RPMI8226 (cell line): ENCODE measurements around the gene NXPE3.

Experiments
- DNase-seq: peaks from one replicate; pipeline ENCODE4 v3.0.0-alpha.2; 2015

NXPE3 gene

DNA sequence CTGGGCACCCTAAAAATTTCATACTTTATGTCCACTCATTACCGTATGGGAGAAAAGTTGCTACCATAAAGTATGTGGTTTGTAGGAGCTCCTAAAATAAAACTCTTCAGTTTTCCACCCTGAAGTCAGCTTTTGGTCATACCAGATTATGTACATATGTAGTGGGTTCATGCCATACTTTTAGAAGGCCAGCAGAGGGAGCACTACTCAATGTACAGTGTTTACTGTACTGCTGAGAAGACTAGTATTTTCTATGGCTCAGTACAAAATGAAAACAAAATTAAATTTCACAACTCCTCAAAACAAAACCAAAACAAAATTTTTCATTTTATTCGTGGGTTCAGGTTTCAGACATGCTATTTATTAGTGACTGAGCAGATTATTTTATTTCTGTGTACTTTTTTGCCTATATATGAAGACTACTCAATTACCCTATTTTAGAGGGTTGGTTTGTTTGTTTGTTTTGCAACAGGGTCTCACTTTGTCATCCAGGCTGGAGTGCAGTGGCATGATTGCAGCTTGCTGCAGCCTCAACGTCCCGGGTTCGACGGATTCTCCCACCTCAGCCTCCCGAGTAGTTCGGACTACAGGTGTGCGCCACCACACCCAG, 24.3 kb downstream of the NXPE3 start:
- peak; percentile 82 for DNase-seq

DNA sequence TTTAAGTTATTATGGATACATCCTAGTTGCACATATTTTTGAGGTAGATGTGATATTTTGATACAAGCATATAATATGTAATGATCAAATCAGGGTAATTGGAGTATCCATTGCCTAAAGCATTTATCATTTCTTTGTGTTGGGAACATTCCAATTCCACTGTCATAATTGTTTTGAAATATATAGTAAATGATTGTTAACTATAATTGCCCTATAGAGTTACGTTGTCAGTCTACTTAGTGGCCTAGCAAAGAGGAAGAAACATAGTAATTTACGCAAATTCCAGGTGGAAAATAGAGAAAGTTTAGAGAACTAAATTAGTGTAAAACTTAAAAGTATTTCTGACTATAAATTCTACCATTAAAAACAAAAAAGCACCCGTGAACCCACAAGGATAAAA, 24.9 kb downstream of the NXPE3 start:
- DNase-seq: no peak

DNA sequence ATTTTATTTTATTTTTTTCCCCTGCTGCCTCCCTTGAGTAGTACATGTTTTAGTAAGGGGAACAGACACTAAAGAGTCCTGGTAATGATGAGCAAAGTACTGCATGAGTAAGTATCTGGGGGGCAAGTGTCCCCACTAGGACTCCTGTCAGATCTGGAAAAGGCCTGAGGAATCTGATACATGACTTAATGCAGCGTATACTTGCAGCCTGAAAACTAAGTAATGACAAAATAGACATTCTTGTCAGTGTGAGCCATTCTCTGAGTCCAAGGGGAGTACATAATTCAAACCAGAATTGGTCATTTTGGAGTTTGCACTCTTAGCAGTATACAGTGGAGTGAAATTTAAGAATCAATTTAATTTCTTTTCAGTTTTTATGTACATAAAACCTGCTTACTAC, 27.5 kb downstream of the NXPE3 start:
- DNase-seq: no peak

DNA sequence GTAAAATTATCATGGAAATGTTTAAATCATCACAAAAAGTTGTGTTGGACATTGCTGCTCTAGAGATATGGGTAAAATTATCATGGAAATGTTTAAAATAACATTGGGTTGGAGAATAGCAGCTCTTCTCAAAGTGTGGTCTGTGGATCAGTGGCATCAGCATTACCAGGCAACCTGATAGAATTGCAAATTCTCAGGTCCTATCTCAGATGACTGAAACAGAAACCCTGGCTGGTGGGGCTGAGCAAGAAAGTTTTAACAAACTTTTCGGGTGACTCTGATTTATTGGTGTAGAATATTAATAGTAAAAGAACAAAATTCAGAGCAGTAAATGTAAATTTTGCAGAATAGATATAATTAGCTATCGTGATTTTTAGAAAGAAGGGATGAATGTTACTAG, 28.9 kb downstream of the NXPE3 start:
- DNase-seq: no peak

DNA sequence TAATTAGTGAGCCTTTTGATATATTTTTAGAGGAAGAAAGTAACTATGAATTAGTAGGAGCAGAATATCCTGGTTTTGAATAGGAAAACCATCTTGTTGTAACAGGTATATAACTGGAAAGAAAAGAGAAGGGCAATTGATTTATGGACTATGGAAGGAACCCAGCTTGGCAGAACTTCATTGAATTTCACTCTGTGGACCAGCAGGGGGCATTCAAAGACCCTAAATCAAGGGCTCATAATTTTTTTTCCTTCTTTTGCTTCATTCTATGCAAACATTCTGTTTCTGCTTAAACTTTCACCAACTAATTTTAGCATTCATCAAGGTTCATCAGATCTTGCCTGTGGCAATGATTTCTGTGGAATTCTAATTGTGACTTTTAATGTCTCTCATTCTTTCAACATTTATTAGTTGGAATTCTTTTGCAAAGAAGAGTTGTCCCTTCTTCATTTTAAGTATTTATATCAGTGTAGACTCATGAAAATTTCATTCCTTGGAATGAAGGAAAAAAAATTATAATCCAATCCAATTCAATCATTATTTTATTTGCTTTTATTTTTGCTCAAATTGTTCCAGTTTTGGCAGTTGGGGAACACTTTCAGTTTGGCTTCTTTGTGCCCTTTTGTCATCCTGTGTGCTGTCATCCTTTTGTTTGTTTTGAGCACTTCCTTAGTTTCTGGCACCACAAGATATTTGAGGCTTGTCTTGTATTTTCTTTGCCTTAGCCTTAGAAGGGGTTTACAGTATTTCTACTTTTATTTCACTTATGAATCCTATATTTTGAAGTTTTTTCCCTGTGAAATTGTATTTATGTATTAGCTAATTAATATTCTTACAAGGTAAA, 30.4 kb downstream of the NXPE3 start:
- DNase-seq: peak; percentile 46

DNA sequence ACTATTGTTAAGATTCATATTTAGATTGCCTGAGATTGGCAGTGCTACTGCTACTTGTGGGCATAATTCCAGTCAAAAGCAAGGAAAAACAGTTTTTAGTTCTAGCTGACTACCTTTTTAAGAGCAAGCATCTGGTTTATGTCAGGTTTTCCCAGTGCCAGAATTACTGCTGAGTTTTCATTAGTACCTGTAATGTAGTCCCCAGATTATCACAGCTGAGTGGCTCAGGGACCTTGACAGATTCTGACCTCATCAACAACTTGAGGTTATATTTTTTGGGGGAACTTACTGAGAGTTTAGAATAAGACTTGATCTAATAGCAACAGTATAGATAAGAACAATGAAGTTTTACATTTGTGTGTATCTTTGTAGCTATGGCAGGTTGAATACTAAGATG, 31.0 kb downstream of the NXPE3 start:
- no peak for DNase-seq

- DNase-seq: no peak
These were observed 32.9 kb downstream of the NXPE3 start for GRCh38 chr3:101811875-101812274.

GRCh38 chr3:101812895-101813294, 33.9 kb downstream of the NXPE3 start:
- DNase-seq: no peak

- peak; percentile 29 for DNase-seq
These were observed 34.9 kb downstream of the NXPE3 start for GRCh38 chr3:101813817-101814440.

- no peak for DNase-seq
These were observed 35.8 kb downstream of the NXPE3 start for GRCh38 chr3:101814835-101815234.

GRCh38 chr3:101816215-101817149, 37.5 kb downstream of the NXPE3 start:
- DNase-seq: no peak

GRCh38 chr3:101817992-101818391, 39.0 kb downstream of the NXPE3 start:
- DNase-seq: no peak

DNA sequence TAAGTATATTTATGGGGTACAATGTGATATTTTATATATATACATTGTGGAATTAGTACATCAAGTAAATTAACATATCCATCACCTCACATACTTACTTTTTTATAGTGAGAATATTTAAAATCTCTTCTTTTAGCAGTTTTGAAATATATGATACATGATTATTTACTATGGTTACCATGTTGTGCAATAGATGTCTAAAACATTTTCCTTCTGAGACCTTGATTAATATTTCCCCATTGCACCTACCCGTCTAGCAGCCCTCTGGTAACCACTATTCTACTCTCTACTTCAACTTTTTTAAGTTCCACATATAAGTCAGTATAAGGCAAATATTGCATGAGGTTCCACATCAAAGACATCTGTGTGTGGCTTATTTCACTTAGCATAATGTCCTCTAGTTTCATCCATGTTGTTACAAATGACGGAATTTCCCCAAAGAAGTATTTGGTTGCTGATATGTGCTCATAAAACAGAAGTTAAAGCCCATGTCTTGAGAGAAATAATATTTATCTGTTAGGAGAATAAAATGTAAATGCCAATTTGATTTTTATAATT, 40.7 kb downstream of the NXPE3 start:
- no peak for DNase-seq

DNA sequence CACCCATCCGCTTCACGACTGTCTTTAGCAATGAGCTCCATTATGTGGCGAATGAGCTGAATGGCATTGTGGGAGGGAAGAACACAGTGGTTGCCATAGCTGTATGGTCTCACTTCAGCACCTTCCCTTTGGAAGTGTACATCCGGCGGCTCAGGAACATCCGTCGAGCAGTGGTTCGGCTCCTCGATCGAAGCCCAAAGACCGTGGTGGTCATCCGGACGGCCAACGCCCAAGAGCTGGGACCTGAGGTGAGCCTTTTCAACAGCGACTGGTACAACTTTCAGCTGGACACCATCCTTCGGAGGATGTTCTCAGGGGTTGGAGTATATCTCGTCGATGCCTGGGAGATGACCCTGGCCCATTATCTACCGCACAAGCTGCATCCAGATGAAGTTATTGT, 42.5 kb downstream of the NXPE3 start:
- DNase-seq: no peak

DNA sequence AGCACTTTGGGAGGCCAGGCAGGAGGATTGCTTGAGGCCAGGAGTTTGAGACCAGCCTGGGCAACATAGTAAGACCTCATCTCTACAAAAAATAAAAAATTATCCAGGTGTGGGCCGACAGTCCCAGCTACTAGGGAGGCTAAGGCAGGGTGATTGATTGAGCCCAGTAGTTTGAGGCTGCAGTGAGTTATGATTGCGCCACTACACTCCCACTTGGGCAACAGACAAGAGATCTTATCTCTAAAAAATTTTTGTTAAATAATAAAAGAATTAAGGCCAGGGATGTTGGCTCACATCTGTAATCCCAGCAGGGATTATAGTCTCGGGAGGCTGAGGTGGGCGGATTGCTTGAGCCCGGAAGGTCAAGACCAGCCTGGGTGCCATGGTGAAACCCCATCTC, 44.5 kb downstream of the NXPE3 start:
- no peak for DNase-seq

DNA sequence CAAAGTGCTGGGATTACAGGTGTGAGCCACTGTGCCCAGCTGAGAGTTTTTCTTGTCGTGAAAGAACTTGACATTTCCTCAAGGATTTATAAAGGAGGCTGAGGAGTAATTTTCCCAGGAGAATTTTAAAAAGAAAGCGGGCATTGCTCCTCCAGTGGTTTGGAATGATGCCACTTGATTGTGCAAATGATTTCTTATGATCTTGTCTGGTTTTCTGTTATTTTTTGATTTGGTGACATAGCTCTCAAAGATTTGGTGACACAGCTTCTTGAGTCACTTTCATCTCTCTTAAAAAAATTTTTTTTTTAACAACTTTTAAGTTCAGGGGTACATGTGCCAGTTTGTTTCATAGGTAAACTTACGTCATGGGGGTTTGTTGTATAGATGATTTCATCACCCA, 45.7 kb downstream of the NXPE3 start:
- DNase-seq: no peak

DNA sequence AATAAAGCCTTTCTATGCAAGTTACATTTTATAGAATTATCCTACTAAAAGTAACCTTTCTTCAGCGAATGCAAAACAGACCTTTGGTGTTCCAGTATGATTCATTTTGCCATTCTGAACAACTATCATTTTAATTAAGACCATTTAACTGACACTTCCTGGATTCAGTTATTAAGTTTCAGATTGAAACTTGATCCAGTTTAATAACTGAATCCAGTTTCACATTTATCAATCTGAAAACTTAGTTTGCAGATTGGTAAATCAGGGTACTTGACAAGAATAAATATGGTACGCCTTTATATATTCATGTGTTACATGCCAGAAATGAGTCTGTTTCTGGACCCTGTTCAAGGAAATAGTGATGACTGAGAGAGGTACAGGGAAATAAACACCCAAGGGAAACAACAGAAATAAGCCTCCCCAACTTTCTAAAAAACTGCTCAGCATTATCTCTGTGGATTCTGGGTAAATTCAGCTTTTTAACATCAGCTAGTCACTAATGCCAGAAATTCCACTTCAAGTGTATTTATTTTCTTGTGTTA, 47.0 kb downstream of the NXPE3 start:
- DNase-seq: no peak

- DNase-seq: peak; percentile 91
These were observed 48.5 kb downstream of the NXPE3 start for GRCh38 chr3:101827211-101828174.

GRCh38 chr3:101828276-101828675, 49.3 kb downstream of the NXPE3 start:
- no peak for DNase-seq

GRCh38 chr3:101828691-101829436, 49.9 kb downstream of the NXPE3 start:
- DNase-seq: peak; percentile 31
